Caco-2 (cell line): ENCODE measurements around the gene TTC21B. TPM values are rescaled to one million over a fixed set of nuclear protein-coding genes. Genes with fewer than 3 reads are reported as not detected.

ENCODE experiments used
- BruUV-seq: library from RNA; stranded (reverse); fragments of 400-500 nt; replicated peaks from 2 replicates; lab custom pipeline; 2021; lab: Mats Ljungman, UMichigan
- CTCF ChIA-PET: fragments of 300-600 bp; sonication (Branson Sonifier 250); formaldehyde crosslinking; loops from one replicate; lab custom pipeline; 2022; ENCODE audit warnings: antibody characterized with exemption; lab: Charles Lee
- POLR2A ChIA-PET: fragments of 300-600 bp; sonication (Branson Sonifier 250); formaldehyde crosslinking; loops from one replicate; lab custom pipeline; 2022; ENCODE audit warnings: antibody characterized with exemption; lab: Charles Lee
- DNase-seq, 2 experiments: peaks; one replicate each; pipeline versions ENCODE4 v3.0.0 to v3.0.0-alpha.2; 2020 to 2022
- H3K27me3 ChIP-seq: replicated peaks from 2 replicates; pipeline ENCODE4 v1.6.0; 2011; ENCODE audit warnings: low read length; ENCODE audit not compliant: control insufficient read depth, insufficient read depth
- H3K36me3 ChIP-seq: 2 replicates; pipeline ENCODE4 v1.5.1; 2011; ENCODE audit warnings: low read length; ENCODE audit not compliant: control insufficient read depth, insufficient read depth
- H3K4me1 ChIP-seq: fragments of 250-450 bp; sonication (Bioruptor Pico); 2 replicates; pipeline ENCODE4 v1.5.1; 2020; ENCODE audit warnings: mild to moderate bottlenecking
- H3K4me3 ChIP-seq: 2 replicates; pipeline ENCODE4 v1.5.1; 2011; ENCODE audit warnings: low read depth, mild to moderate bottlenecking, control low read depth, low read length
- H3K9me3 ChIP-seq: fragments of 250-450 bp; sonication (Bioruptor Pico); 2 replicates; pipeline ENCODE4 v1.5.1; 2020; ENCODE audit warnings: mild to moderate bottlenecking, moderate library complexity
- H3K27ac Mint-ChIP-seq: one replicate; pipeline ENCODE4 v1.8.0; 2022; ENCODE audit warnings: mixed read lengths; ENCODE audit not compliant: unreplicated experiment
- H3K27me3 Mint-ChIP-seq: one replicate; pipeline ENCODE4 v1.8.0; 2022; ENCODE audit warnings: mixed read lengths; ENCODE audit not compliant: insufficient read depth, unreplicated experiment
- H3K36me3 Mint-ChIP-seq: one replicate; pipeline ENCODE4 v1.8.0; 2022; ENCODE audit warnings: mild to moderate bottlenecking, mixed read lengths; ENCODE audit not compliant: insufficient read depth, unreplicated experiment
- H3K4me1 Mint-ChIP-seq: one replicate; pipeline ENCODE4 v1.8.0; 2022; ENCODE audit warnings: low read depth, mixed read lengths; ENCODE audit not compliant: unreplicated experiment
- H3K4me3 Mint-ChIP-seq: one replicate; pipeline ENCODE4 v1.8.0; 2022; ENCODE audit warnings: mild to moderate bottlenecking, moderate library complexity, mixed read lengths; ENCODE audit not compliant: unreplicated experiment
- H3K9me3 Mint-ChIP-seq: one replicate; pipeline ENCODE4 v1.8.0; 2022; ENCODE audit warnings: mixed read lengths; ENCODE audit not compliant: unreplicated experiment
- intact Hi-C: fragments of 100-400 bp; cut with micrococcal nuclease; formaldehyde crosslinking; loops from one replicate; pipeline ENCODE4 v1.10.0; 2022; ENCODE audit not compliant: unreplicated experiment
- total RNA-seq: library from RNA; stranded (reverse); gene quantifications from 2 replicates; pipeline ENCODE4 v1.2.3, GENCODE V29; 2022
- TF ChIP-seq, protein P1 (sequence below), 2 experiments: fragments of 200-600 bp in 1 of 2; IDR thresholded peaks; 1 replicate in 1 of 2; 2 replicates in 1 of 2; pipeline versions ENCODE4 v1.5.1 to v1.8.0; 2011 to 2022; ENCODE audit warnings: antibody characterized with exemption in 1 of 2, control low read depth in 1 of 2, inconsistent platforms in 1 of 2, low read depth in 1 of 2, low read length in 1 of 2, mild to moderate bottlenecking in 1 of 2, moderate library complexity in 1 of 2; ENCODE audit not compliant: insufficient read depth in 1 of 2, severe bottlenecking in 1 of 2, unreplicated experiment in 1 of 2

TTC21B gene
- total RNA-seq, 1 experiment from 2014 or later = 14.2 TPM

DNA sequence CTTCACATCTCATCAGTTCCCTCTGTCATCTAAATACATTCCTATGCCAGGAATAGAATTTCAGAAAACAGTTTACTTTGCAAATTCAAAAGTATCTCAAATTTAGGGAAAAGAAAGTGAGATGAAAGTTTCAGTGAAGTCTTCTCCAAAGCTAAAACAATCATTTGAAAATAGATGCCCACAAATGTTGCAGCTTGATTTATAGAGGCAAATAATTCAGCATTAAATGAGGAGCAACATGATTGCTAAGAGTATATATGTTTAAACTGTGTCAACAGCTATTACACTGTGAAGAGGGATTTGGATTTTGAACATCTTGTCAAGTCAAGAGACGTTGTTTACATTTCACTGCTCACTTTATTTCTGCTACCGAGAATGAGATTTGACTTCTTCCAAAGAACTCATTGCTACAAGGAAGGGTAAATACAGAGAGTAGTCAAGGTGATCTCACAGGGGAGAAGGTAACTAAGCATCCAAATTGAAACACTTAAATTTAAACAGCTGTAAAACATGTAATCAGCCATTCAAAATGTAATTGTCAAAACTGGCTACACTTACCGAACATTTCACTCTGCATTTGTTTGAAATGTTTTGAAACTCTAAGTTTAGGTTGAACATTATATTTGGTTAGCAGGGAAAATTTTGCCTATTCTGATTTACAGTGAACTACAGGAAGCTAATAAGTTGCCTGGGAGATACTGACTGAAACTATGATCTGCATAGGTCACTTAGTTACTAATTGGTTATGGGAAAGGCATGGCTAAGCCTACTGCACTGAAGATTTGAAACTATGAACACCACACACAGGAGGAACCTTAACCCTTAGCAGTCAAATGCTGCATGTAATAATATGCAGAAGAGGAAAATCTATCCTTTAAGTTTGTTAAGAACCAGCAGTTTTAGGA is 126.3 kb downstream of the TTC21B start:
- DNase-seq = no peak
- CTCF ChIA-PET = no interaction called here

DNA sequence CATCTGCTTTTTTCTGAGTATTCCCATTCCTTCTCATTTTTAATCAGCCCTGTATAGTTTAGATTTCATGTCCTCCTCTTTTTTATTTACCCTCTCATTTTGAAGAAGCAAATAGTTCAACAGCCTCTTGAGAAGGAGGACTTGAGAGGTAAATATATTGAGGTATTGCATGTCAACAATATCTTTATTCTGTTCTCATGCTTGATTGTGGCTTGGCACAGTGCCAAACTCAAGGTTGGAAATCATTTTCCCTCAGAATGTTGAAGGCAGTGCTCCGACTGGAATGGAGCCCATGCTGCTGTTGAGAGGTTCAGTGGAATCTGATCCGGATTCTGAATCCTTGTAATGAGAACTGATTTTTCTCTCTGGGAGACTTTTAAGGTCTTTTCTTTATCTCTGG is 128.5 kb downstream of the TTC21B start:
- Mint-ChIP-seq H3K4me3 (no peak overlapping the region), H3K9me3 (no peaks in the 10 kb centered on the region), H3K36me3 (no peaks in the 10 kb centered on the region), H3K27ac (no peak overlapping the region), H3K4me1 (no peaks in the 10 kb centered on the region), H3K27me3 (peaks cover 4% of the 10 kb centered on the region)
- intact Hi-C loops = no loop called here
- no peaks in the 10 kb centered on the region for H3K9me3 ChIP-seq
- H3K36me3 ChIP-seq = no peaks in the 10 kb centered on the region
- POLR2A ChIA-PET = no interaction called here
- H3K4me3 ChIP-seq = no peak overlapping the region
- no peaks in the 10 kb centered on the region for H3K27me3 ChIP-seq
- TF ChIP-seq, protein P1, sequence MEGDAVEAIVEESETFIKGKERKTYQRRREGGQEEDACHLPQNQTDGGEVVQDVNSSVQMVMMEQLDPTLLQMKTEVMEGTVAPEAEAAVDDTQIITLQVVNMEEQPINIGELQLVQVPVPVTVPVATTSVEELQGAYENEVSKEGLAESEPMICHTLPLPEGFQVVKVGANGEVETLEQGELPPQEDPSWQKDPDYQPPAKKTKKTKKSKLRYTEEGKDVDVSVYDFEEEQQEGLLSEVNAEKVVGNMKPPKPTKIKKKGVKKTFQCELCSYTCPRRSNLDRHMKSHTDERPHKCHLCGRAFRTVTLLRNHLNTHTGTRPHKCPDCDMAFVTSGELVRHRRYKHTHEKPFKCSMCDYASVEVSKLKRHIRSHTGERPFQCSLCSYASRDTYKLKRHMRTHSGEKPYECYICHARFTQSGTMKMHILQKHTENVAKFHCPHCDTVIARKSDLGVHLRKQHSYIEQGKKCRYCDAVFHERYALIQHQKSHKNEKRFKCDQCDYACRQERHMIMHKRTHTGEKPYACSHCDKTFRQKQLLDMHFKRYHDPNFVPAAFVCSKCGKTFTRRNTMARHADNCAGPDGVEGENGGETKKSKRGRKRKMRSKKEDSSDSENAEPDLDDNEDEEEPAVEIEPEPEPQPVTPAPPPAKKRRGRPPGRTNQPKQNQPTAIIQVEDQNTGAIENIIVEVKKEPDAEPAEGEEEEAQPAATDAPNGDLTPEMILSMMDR (IDR thresholded peaks at IDR 0.05; ENCODE audit: insufficient read depth in 1 of 2, low read depth in 1 of 2, low read length in 1 of 2, severe bottlenecking in 1 of 2, unreplicated experiment in 1 of 2) = no peak
- no peak for DNase-seq
- no peaks in the 10 kb centered on the region for H3K4me1 ChIP-seq
- CTCF ChIA-PET = no interaction called here
- no TSS peak for BruUV-seq

More for the DNA sequence above, 126.3 kb downstream of the TTC21B start:
- peaks cover 4% of the 10 kb centered on the region for H3K27me3 Mint-ChIP-seq
- no peak overlapping the region for H3K4me3 ChIP-seq
- no peaks in the 10 kb centered on the region for H3K36me3 Mint-ChIP-seq
- H3K4me1 ChIP-seq = no peaks in the 10 kb centered on the region
- no peak overlapping the region for H3K27ac Mint-ChIP-seq
- POLR2A ChIA-PET = no interaction called here
- TF ChIP-seq, protein P1 (IDR thresholded peaks at IDR 0.05; ENCODE audit: insufficient read depth in 1 of 2, low read depth in 1 of 2, low read length in 1 of 2, severe bottlenecking in 1 of 2, unreplicated experiment in 1 of 2) = no peak
- no peaks in the 10 kb centered on the region for H3K27me3 ChIP-seq
- no peaks in the 10 kb centered on the region for H3K36me3 ChIP-seq
- no peaks in the 10 kb centered on the region for H3K9me3 Mint-ChIP-seq
- intact Hi-C loops = no loop called here
- no peaks in the 10 kb centered on the region for H3K9me3 ChIP-seq
- no peaks in the 10 kb centered on the region for H3K4me1 Mint-ChIP-seq
- no peak overlapping the region for H3K4me3 Mint-ChIP-seq
- no TSS peak for BruUV-seq

Other genes starting within 250 kb of the TTC21B start
- gene GALNT3, start 159.5 kb downstream of the TTC21B start, total RNA-seq = 17.2 and 19.0 TPM in 2 replicates
- not detected in 2 replicates for gene SCN1A, start 174.2 kb upstream of the TTC21B start, total RNA-seq